HG03571 (cell line): Measurements from ENCODE around the gene ABCC4.

Experiments used
- ATAC-seq: cut with Tn5 transposase; IDR thresholded peaks from one replicate; pipeline ENCODE4 v1.9.1; 2021; ENCODE audit not compliant: unreplicated experiment

Gene ABCC4

GRCh38 chr13:95067303-95067702 lies 233.9 kb downstream of the ABCC4 start:
- ATAC-seq = no peak

GRCh38 chr13:95060014-95060519 lies 241.2 kb downstream of the ABCC4 start:
- ATAC-seq = no peak

GRCh38 chr13:95059306-95059705 lies 241.9 kb downstream of the ABCC4 start:
- ATAC-seq = no peak

- no peak for ATAC-seq
Observed at GRCh38 chr13:95058680-95059079, 242.6 kb downstream of the ABCC4 start.

GRCh38 chr13:95056266-95056665 lies 245.0 kb downstream of the ABCC4 start:
- ATAC-seq = no peak

GRCh38 chr13:95050800-95051615 lies 250.2 kb downstream of the ABCC4 start:
- ATAC-seq = no peak

GRCh38 chr13:95049772-95050171 lies 251.5 kb downstream of the ABCC4 start:
- no peak for ATAC-seq

GRCh38 chr13:95044452-95045205 lies 256.6 kb downstream of the ABCC4 start:
- ATAC-seq = no peak

- ATAC-seq = no peak
Observed at GRCh38 chr13:95039415-95039814, 261.8 kb downstream of the ABCC4 start.

GRCh38 chr13:95038949-95039348 lies 262.3 kb downstream of the ABCC4 start:
- no peak for ATAC-seq

GRCh38 chr13:95035311-95036109 lies 265.7 kb downstream of the ABCC4 start:
- ATAC-seq = no peak

GRCh38 chr13:95033890-95034289 lies 267.4 kb downstream of the ABCC4 start:
- ATAC-seq = no peak

GRCh38 chr13:95032121-95032520 lies 269.1 kb downstream of the ABCC4 start:
- no peak for ATAC-seq

GRCh38 chr13:95030821-95031343 lies 270.4 kb downstream of the ABCC4 start:
- ATAC-seq = no peak

- no peak for ATAC-seq
Observed at GRCh38 chr13:95027638-95028037, 273.6 kb downstream of the ABCC4 start.

- no peak for ATAC-seq
Observed at GRCh38 chr13:95025116-95025515, 276.1 kb downstream of the ABCC4 start.

- ATAC-seq = no peak
Observed at GRCh38 chr13:95023405-95023804, 277.8 kb downstream of the ABCC4 start.

GRCh38 chr13:95020298-95020987 lies 280.8 kb downstream of the ABCC4 start:
- ATAC-seq = no peak

- no peak for ATAC-seq
Observed at GRCh38 chr13:95019886-95020285, 281.4 kb downstream of the ABCC4 start.

- ATAC-seq = no peak
Observed at GRCh38 chr13:95007322-95007721, 293.9 kb downstream of the ABCC4 start.
